Bone marrow (tissue), 2 donors: ENCODE results near the gene MAP3K20.
"Not testable (repeated sequence)": the region's sequence is repeated elsewhere in the genome, so short reads cannot be mapped to it uniquely, and the experiment has no call there.

Experiments used
- DNase-seq, 2 donors: peaks; one replicate each; lab custom pipeline; 2025; lab: John Stamatoyannopoulos, UW

MAP3K20 gene

DNA sequence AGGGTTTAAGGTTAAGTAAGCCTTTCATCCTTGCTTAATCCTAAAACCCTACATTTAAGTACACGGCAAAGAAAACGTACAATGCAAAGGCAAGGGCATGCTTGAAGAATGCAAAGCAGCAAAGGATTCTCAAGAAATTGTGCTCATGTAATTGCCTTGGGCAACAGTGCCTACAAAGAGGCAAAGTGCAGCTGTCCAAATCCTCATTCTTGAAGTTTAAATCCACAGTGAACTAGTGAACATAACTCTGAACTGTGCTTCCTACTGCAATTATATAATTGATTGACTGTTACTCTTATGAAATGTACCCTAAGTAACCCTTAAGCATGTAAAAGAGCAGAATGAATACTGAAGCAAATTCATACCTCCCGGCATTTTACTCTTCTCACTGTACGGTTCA lies 85.4 kb downstream of the MAP3K20 start:
- no peak for DNase-seq

DNA sequence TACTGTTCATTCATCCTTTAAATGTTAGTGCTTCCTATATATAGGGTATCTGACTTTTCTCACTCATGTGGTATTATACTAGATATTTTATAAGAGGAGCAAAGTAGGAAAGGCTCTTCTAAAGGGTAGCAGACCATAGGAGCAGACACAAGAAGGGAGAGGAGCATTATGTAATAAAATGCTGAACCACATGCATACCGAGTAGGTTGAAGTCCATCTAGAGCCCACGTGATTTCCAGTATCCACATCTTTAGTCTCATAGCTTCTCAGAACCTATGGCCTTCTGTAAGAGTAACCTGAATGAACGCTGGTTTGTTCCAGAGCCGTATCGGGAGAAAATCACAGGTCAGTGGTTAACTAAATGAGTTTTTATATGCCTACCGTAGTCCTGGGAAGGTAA lies 85.9 kb downstream of the MAP3K20 start:
- no peak for DNase-seq

DNA sequence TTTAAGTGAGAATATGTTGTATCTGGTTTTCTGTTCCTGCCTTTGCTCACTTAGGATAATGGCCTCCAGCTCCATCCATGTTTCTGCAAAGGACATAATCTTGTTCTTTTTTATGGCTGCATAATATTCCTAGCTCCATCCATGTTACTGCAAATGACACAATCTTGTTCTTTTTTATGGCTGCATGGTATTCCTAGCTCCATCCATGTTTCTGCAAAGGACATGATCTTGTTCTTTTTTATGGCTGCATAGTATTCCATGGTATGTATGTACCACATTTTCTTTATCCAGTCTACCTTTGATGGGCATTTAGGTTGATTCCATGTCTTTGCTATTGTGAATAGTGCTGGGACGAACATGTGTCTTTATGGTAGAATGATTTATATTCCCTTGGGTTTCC lies 87.7 kb downstream of the MAP3K20 start:
- DNase-seq = not testable (repeated sequence)

DNA sequence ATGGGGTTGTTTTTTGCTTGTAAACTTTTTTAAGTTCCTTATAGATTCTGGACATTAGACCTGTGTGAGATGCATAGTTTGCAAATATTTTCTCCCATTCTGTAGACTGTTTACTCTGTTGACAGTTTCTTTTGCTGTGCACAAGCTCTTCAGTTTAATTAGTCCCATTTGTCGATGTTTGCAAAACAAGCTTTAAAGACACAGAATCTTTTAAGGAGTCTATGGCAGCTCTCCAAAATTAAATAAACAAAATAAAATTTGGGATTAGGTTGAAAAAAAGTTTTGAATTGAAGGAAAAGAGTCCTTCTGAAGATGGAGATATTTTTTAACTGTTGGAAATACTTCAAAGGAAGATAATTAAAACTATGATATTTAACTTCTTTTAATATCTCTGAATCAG lies 88.8 kb downstream of the MAP3K20 start:
- DNase-seq = no peak

DNA sequence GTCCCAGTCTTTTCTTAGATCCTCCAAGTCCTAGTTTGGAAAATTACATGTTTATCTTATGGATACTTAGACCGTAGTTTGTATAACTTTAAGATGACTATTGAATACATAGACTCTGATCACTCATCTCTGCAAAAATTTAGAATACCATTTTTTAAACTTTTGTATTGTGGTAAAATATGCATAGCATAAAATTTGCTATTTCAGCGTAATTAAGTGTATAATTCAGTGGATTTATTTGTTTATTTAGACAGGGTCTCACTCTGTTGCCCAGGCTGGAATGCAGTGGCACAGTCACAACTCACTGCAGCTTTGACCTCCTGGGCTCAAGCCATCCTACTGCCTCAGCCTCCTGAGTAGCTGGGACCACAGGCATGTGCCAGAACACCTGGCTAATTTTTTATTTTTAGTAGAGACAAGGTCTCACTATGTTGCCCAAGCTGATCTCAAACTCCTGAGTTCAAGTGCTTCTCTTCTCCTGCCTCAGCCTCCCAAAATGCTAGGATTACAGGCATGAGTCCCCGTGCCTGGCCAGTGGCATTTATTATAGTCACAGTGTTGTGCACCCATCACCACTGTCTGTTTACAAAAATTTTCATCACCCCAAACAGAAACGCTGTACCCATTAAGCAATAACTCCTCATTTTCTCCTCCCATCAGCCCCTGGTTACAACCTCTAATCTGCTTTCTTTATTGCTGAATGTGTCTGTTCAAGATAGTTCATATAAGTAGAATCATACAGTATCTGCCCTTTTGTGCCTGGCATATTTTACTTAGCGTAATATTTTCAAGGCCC lies 90.0 kb downstream of the MAP3K20 start:
- DNase-seq = no peak

DNA sequence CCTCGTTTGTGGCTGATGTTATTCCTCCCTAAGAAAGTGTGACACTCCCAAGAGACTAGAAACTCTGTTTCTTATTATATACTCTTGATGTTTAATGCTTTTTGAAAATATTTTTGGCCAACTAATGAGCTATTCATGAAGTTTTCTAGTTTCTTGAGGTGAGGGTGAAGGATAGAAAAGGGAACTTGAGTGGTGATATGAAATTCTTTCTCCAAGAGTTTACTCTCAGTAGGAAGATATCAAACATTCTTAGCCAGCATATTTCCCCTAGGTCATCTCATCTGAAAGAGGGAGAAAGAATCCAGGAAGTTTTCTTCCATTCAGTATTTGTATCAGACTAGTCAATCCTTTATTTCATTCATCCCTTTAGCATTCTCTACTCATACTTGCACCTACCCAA lies 95.7 kb downstream of the MAP3K20 start:
- no peak for DNase-seq

DNA sequence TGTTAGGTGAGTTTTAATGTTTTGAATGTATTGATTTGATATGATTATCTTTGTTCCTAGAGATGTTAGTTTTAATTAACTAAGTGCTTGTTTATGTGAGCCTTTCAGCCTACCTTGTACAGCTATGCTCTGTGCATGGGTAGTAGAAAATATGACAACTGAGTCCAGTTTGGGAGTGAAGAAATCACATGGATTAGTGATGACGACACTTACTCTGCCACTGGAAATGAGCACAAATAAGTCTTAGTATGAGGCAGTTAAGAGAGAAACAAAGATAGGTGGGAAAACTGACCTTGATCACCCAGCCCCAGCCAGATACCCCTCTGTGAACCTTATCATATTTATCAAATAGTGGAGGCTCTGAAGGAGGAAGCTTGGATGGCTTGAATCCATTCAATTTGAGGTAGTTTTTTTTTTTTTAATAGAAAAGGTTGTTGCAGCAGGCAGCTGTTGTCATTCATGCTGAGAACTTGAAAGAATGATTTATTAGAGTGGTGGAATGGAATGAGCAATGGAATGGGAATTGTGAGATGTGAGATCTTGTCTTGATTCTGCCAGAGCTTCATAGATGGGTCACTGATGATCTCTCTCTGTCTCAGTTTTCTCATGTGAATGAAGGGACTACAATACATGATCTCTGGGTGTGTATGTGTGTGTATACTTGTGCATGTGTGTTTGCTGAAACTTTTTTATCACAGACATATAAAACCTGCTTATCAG lies 96.4 kb downstream of the MAP3K20 start:
- DNase-seq = no peak

DNA sequence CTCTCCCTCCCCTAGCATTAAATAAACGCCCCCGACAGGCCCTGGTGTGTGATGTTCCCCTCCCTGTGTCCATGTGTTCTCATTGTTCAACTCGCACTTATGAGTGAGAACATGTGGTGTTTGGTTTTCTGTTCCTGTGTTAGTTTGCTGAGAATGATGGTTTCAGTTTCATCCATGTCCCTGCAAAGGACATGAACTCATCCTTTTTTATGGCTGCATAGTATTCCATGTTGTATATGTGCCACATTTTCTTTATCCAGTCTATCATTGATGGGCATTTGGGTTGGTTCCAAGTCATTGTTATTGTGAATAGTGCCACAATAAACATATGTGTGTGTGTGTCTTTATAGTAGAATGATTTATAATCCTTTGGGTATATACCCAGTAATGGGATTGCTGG lies 98.7 kb downstream of the MAP3K20 start:
- not testable (repeated sequence) for DNase-seq

DNA sequence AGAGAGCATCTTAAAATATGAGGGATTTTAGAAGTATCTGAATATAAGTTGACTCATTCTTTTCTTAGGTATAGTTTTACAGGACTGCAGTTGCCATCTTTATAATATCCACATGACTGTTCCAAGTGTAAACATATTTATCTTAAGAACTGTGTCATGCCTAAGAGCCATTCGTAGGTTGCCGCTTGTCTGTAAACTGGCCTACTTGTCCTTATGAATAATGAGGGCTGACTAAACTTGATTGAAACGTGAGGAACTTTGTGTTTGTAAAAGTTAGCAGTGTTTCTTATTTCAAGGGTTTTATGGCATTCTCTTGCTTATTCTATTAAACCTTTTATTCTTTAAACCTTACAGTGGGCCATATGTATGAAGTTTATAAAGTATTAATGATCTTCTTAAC lies 99.6 kb downstream of the MAP3K20 start:
- no peak for DNase-seq

DNA sequence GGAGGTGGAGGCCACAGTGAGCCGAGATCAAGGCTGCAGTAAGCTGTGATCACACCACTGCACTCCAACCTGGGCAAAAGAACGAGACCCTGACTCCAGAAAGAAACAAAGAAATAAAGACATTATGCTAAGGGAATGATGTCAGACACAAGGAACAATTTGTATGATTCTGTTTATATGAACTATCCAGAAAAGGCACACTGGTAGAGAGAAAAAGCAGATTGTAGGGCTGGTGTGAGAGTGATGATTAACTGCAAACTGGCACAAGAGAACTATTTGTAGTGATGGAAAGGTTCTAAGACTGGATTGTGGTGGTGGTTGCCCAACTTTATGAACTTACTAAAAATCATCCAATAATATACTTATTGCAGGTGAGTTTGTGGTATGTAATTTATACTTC lies 106.3 kb downstream of the MAP3K20 start:
- DNase-seq = no peak

DNA sequence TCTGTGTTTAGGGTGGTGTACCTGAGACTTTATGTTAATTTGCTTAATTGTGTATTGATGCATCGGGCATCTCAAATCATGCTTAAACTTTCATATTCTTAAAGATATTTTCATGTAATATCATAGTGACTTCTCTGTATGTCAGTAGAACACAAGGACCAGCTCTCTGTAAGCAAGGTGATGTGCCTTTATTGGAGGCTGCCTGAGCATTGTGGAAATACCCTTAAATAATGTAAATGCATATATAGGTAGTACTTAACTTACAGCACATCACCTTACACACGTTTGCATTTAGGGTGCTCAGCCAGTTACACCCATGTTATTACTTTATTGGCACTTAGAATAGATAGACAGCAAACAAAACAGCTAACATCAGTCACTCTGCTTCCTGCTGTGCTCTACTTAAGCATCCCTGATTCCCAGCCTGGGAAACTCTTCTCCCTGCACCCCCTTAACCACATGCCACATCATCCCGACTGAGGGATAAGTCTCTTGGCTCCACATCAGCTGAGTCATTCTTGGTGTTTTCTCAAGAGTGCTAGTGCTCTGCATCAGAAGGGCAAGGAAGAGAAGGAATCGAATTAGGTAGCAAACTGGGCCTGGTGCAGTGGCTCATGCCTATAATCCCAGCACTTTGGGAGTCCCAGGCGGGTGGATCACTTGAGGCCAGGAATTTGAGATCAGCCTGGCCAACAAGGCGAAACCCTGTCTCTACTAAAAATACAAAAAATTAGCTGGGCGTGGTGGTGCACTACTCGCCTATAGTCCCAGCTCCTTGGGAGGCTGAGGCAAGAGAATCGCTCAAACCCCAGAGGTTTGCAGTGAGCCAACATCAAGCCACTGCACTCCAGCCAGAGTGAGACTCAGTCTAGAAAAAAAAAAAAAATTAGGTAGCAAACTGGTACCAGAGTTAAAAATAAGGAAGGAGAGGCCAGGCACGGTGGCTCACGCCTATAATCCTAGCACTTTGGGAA lies 108.7 kb downstream of the MAP3K20 start:
- no peak for DNase-seq

DNA sequence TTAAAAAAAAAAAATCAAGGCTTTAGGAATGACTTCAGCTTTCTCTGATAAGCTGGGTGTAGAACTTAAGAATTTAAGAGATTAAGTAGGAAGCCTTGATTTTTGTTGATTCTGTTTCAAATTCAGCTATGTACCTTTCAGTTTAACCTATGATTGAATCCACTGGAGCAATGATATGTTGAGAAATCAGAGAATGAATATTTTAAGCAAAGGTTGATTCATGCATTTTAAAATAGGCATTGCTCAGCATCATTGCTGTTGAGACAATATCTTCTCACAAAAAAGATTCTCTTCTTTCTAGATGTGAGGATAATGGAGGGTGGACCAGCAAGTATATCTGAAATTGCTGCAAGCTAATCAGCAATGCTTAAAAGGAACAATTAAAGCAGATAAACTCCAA lies 109.8 kb downstream of the MAP3K20 start:
- DNase-seq = no peak

DNA sequence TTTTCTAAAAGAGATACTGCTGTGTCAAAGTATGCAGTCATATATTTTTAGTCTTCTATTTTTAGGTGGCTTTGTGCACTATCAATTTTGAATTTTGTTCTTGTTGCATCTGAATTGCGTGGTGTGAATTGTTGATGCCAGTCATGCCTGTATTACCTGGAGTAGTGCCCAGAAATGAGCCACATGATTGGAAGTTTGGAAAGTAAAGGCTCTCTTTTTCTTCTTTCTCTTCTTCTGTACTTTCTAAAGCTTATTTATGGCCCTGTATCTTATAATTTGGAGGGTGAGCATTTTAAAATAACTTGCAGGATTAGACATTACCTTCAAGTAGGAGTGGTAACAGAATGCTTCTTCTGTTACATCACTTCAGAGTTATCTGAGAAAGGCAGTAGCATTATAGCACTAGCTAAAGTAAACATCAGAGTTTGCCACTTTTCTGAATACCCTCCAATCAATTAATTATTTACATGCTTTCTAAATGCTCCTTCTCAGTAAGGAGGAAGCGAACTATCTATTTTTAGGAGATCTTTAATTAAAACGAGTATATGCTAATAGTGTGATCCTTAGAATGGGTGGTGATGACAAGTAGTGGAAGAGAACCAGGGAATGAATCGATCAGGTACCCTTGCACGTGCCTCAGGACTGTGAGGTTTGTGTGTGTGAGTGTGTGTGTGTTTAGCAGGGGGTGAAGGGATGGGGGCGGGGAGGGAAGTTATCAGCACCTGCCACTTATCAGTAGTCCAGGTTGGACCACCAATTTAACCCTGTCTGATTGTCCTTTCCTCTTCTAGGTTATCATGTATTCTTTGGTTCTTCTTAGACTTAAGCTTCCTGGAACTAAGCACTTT lies 112.5 kb downstream of the MAP3K20 start:
- DNase-seq = no peak

DNA sequence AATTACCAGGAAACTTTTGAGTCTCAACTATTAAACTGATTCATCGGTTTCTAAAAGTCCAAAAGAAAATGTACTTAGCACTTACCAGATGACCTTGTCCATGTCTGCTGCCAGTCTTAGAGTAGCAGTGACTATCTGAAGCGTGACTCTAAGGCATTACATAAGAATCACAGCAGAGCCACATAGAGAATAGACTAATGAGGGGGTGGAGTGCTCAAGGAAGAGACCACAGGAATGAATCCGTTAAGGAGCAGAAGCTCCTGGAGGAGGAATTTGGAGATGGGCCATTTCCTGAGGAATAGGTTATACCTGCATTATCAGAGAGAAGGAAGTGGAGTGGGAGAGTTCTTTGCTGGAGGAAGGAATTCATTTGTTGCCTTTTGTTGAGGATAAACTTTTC lies 116.0 kb downstream of the MAP3K20 start:
- DNase-seq = no peak

DNA sequence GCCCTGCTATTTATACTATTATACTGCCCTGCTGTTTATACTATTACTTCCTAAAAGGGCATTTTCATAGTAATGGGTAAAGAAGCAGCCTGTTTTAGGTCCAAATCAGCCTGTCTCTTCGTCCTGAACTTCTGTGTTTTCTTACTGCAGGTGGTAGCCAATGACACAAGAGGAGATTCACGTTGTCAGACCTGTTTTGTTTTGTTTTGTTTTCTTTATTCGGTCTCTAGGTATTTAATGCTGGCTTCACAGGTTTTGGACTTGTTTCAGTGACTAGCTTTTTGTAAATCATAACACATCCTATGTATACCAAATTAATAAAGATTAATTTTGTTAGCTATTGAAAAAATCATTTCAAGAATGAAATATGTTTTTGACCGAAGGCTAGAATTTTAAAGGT lies 116.4 kb downstream of the MAP3K20 start:
- DNase-seq = no peak

DNA sequence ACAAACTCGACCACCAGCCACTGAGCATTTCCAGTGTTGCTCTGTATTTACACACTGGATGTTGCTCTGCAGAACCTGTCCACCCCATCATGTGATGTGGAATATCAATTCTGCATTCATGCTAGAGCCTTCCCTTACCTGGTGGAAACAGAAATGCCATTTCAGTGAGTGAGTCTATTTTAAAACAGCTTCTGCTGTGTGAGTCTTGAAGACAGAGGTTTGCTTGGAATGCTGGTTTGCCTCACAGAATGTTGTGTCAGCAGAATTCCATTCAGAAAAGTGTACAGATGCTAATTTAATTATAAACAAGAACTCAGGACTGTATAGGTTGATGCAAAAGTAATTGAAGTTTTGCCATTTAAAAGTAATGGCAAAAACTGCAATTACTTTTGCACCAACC lies 118.3 kb downstream of the MAP3K20 start:
- DNase-seq = no peak

DNA sequence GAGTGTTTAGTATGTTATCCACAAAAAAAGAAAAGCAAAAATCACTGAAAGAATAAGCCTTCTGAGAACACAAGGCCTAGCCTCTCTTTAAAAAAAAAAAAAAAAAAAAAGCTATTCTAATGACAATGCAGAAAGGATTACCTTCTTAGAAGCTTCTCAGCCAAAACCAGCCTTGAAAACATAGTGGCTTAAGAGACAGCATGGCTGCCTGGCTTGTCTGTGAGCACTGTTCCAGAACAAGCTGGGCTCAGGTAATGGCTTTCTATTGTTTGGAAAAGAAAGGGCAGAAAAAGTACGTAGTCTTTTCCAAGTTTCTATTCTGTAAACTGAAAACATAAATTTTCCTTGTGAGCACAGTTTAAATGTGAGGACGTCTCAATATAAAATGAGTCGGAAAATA lies 119.5 kb downstream of the MAP3K20 start:
- DNase-seq = no peak

DNA sequence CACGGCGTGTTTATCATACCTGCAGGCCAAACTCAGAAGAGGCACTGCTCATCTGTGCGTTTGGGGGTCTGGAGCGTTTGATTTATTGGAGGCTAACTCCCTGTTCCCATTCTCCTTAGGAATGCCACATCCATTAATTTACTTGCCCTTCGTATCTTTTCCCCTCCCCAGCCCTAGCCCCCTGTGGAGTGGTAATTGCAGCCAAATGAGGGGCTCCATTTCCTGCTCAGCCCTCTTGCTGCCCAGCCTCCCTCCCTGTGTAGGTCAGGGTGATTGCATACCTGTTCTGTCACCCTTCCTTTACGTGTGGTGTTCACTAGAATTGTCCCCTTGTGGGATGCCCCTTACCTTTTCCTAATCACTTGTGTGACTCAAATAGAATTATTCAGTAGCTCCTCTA lies 120.4 kb downstream of the MAP3K20 start:
- DNase-seq = no peak

DNA sequence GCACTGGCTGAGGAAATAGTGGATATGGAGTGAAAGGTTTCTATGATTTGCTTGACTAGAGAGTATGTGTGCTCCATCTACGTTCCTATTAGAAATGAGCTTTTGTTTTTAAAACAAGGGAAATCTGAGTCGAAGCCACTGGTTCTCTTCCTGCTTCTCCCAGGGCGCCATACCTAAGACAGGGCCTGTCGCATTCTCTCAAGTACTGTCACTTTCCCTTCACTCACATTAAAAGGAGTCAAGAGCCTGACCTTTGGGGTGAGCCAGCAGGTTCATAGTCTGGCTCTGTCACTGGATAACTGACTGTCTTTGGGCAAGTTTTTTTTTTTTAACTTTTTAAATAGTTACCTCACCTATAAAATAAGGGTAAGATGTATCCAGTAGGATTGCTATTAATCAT lies 121.0 kb downstream of the MAP3K20 start:
- no peak for DNase-seq

DNA sequence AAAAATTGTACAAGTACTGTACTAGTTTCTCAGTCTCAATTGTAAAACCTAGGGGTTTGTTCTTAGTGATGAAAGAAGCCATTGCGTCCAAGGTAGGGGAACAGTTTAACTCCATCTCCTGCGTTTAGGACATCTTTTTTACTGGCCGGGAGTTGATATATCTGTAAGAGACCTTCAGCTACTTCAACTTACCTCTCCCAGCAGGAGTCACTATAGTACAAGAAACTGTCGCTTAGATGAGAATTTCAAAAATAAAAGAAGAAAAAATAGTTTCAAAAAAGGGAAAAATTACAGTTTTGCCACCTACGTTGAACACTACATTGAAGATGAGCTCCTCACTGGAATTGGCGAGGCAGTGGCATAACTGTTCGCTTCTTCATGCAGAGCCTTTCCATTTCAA lies 122.7 kb downstream of the MAP3K20 start:
- DNase-seq = no peak

DNA sequence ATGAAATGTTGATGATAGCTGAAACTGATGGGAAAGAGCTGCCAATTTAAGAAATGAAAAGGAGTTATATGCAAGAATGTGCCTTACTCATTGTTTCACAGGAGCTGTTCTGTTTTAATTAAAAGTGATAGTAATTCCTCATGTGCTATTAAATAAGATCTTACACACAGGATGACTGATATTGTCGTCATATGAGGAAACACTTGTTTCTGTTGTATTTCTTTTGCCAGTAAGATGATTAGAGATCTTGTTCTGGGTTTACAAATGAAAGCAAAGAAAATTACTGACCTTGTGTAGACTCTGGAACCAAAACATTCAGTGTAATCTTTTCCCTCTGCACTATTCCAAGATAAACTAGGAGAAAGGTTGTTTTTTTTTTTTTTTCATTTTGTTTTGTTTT lies 123.6 kb downstream of the MAP3K20 start:
- DNase-seq = no peak

DNA sequence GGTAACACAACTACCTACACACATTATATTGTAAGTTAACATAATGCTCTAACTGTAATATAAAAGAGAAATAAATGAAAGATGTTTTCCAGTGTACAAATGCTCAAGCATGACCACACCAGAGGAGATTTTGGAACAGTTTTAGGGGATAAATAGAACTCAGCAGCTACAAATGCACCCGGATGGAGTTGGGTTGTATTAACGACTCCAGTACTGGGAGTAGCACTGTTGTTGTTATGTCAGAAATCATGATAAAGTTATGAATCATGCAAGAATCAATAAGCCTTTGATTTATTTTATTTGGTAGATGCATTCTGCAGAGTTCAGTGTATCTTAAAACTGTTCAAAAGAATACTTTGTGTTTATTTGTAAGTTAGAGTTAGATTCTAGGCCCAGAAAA lies 126.9 kb downstream of the MAP3K20 start:
- no peak for DNase-seq
